ENCODE measurements around the gene PRKCE.

GRCh38 chr2:45879406-45879805, 227.9 kb downstream of the PRKCE start:
- TF ChIP-seq EZH2 (IDR thresholded peaks at IDR 0.05; ENCODE audit: low read depth): no peak
- TF ChIP-seq CTCF (conservative IDR thresholded peaks at IDR 0.05): no peak
